Measurements from ENCODE around the gene ID1. TPM values are rescaled to one million over a fixed set of nuclear protein-coding genes. Genes with fewer than 3 reads are reported as not detected.

The ID1 gene
- total and polyA plus RNA-seq, 2 of the 13 experiments (the other 11 are each of a cell fraction or from before 2014, with no cell fraction given) = 320 to 419 TPM

- TF ChIP-seq, protein P1, sequence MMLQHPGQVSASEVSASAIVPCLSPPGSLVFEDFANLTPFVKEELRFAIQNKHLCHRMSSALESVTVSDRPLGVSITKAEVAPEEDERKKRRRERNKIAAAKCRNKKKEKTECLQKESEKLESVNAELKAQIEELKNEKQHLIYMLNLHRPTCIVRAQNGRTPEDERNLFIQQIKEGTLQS (CRISPR knock-in tag; IDR thresholded peaks at IDR 0.05) = peak; percentile 99
- TF ChIP-seq KLF6 (CRISPR knock-in tag; IDR thresholded peaks at IDR 0.05) (peak; percentile 92), ZNF205 (CRISPR knock-in tag; IDR thresholded peaks at IDR 0.05) (0 out of 2 replicates have a peak, but pooled peaks have one; percentile 83), ZNF263 (CRISPR knock-in tag; IDR thresholded peaks at IDR 0.05) (peak; percentile 72), CREB3 (CRISPR knock-in tag; IDR thresholded peaks at IDR 0.05) (peak; percentile 32; the same call in 1 of the 2 replicates), E2F1 (CRISPR knock-in tag; IDR thresholded peaks at IDR 0.05) (peak; percentile 87), ZNF746 (CRISPR knock-in tag; IDR thresholded peaks at IDR 0.05) (peak; percentile 74), ZNF331 (CRISPR knock-in tag; IDR thresholded peaks at IDR 0.05) (peak; percentile 87; the same call in 1 of the 2 replicates), HNRNPK (IDR thresholded peaks at IDR 0.05; ENCODE audit: low read depth, low read length, poor library complexity, severe bottlenecking) (peak; percentile 91), ZSCAN29 (CRISPR knock-in tag; conservative IDR thresholded peaks at IDR 0.05) (peak; percentile 61; the same call in 1 of the 2 replicates), RNF2 (conservative IDR thresholded peaks at IDR 0.05; ENCODE audit: low read depth) (no peak; the same call in 1 of the 2 replicates), THAP8 (CRISPR knock-in tag; IDR thresholded peaks at IDR 0.05; ENCODE audit: borderline replicate concordance) (no peak), RBM39 (IDR thresholded peaks at IDR 0.05; ENCODE audit: low read depth, low read length, poor library complexity, severe bottlenecking) (peak; percentile 92), ZNF382 (CRISPR knock-in tag; IDR thresholded peaks at IDR 0.05; ENCODE audit: borderline replicate concordance) (no peak), ZNF276 (CRISPR knock-in tag; IDR thresholded peaks at IDR 0.05; ENCODE audit: low read depth) (no peak; the same call in 1 of the 2 replicates), ZNF124 (CRISPR knock-in tag; IDR thresholded peaks at IDR 0.05) (no peak; the same call in none of the 2 replicates), MXD4 (CRISPR knock-in tag; IDR thresholded peaks at IDR 0.05) (peak; percentile 90), TAF1 (CRISPR knock-in tag; IDR thresholded peaks at IDR 0.05) (peak; percentile 87), HNRNPH1 (optimal IDR thresholded peaks at IDR 0.05; ENCODE audit: low read depth, low read length) (peak; percentile 89), ETV6 (CRISPR knock-in tag; conservative IDR thresholded peaks at IDR 0.05) (peak; percentile 97)
- TF ChIP-seq, protein P2, sequence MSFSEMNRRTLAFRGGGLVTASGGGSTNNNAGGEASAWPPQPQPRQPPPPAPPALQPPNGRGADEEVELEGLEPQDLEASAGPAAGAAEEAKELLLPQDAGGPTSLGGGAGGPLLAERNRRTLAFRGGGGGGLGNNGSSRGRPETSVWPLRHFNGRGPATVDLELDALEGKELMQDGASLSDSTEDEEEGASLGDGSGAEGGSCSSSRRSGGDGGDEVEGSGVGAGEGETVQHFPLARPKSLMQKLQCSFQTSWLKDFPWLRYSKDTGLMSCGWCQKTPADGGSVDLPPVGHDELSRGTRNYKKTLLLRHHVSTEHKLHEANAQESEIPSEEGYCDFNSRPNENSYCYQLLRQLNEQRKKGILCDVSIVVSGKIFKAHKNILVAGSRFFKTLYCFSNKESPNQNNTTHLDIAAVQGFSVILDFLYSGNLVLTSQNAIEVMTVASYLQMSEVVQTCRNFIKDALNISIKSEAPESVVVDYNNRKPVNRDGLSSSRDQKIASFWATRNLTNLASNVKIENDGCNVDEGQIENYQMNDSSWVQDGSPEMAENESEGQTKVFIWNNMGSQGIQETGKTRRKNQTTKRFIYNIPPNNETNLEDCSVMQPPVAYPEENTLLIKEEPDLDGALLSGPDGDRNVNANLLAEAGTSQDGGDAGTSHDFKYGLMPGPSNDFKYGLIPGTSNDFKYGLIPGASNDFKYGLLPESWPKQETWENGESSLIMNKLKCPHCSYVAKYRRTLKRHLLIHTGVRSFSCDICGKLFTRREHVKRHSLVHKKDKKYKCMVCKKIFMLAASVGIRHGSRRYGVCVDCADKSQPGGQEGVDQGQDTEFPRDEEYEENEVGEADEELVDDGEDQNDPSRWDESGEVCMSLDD (CRISPR knock-in tag; IDR thresholded peaks at IDR 0.05; ENCODE audit: borderline replicate concordance) = peak; percentile 97
These were observed 32.2 kb upstream of the ID1 start (continued) for GRCh38 chr20:31572701-31573554.

All from HepG2 (cell line).